ELF-1 (cell line): ENCODE data around the gene LIPN.

Experiments
- DNase-seq: peaks from one replicate; pipeline ENCODE4 v3.0.0-alpha.2; 2016; ENCODE audit warnings: low read depth, low spot score

The LIPN gene

DNA sequence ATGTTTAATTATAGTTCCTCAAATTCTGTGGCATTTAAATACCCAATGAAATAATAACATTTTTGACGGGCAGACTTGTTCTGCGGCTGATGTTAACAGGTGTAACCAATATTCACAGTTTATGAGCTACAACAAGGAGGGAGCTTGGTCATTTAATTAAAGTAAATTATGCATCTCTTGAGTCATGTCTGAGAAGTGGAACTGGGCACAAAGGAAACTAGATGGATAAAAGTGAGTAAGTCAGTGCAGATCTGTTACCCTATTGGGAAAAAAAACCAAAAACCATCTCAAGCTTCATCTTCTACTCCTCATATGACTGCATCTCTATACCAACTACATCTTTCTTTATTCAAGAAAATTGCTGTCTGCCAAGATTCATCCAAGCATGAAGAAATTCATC is 67.9 kb downstream of the LIPN start:
- DNase-seq: no peak

DNA sequence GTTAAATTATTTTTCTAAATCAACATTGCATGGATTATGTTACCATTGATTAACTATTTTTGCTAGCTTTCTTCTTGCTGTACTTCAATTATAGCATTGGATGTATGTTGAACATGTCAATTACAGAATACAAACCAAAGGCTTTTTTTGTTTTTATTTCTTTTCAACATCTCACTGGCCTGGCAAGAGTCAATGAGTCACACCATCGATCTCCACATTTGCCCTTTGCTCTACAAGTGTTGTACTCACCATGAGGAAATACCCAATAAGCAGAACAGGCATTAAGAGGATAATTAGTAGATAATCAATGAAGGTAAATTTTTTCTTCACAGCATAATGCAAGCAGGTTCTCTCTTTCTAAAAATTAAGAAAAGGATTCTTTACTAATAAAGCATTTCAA is 68.5 kb downstream of the LIPN start:
- no peak for DNase-seq
